GM23338 (cell line): ENCODE data around the gene MRNIP. TPM values are rescaled to one million over a fixed set of nuclear protein-coding genes. Genes with fewer than 3 reads are reported as not detected.

Experiments
- ATAC-seq: fragments of 200-7000 bp; cut with Tn5 transposase; 3 replicates; pipeline ENCODE4 v1.9.1; 2020
- DNase-seq: peaks from one replicate; pipeline ENCODE4 v3.0.0-alpha.2; 2015; ENCODE audit warnings: low spot score
- H2AFZ ChIP-seq: fragments of 200-600 bp; sonication (generic); 2 replicates; pipeline ENCODE4 v1.8.0; 2016; ENCODE audit warnings: antibody characterized with exemption, mild to moderate bottlenecking, moderate library complexity
- H3F3A ChIP-seq: fragments of 200-600 bp; sonication (generic); replicated peaks from 2 replicates; pipeline ENCODE4 v1.8.0; 2017; ENCODE audit warnings: antibody characterized with exemption, mixed run types, low read depth
- H3K27ac ChIP-seq: fragments of 200-600 bp; sonication (generic); 2 replicates; pipeline ENCODE4 v1.6.1; 2016; ENCODE audit warnings: low read depth
- H3K27me3 ChIP-seq: fragments of 200-600 bp; sonication (generic); 2 replicates; pipeline ENCODE4 v1.8.0; 2016; ENCODE audit warnings: mild to moderate bottlenecking, mixed run types, moderate library complexity; ENCODE audit not compliant: insufficient read depth
- H3K36me3 ChIP-seq: fragments of 200-600 bp; sonication (generic); 2 replicates; pipeline ENCODE4 v1.8.0; 2016; ENCODE audit warnings: mild to moderate bottlenecking; ENCODE audit not compliant: insufficient read depth
- H3K4me1 ChIP-seq: fragments of 200-600 bp; sonication (generic); 2 replicates; pipeline ENCODE4 v1.8.0; 2016; ENCODE audit warnings: mild to moderate bottlenecking, moderate library complexity; ENCODE audit not compliant: insufficient read depth
- H3K4me2 ChIP-seq: fragments of 200-600 bp; sonication (generic); 2 replicates; pipeline ENCODE4 v1.7.1; 2017; ENCODE audit warnings: mixed run types
- H3K4me3 ChIP-seq: fragments of 200-600 bp; sonication (generic); 2 replicates; pipeline ENCODE4 v1.6.1; 2016; ENCODE audit warnings: mixed run types
- H3K79me2 ChIP-seq: fragments of 200-600 bp; sonication (generic); replicated peaks from 2 replicates; pipeline ENCODE4 v1.8.0; 2017; ENCODE audit warnings: mild to moderate bottlenecking; ENCODE audit not compliant: insufficient read depth
- H3K9me2 ChIP-seq: fragments of 200-600 bp; sonication (generic); 2 replicates; pipeline ENCODE4 v1.8.0; 2017; ENCODE audit not compliant: insufficient read depth
- H4K20me1 ChIP-seq: fragments of 200-600 bp; sonication (generic); replicated peaks from 2 replicates; pipeline ENCODE4 v1.8.0; 2017; ENCODE audit warnings: mild to moderate bottlenecking; ENCODE audit not compliant: insufficient read depth
- H3K27ac Mint-ChIP-seq: 2 replicates; pipeline ENCODE4 v1.8.0; 2020; ENCODE audit warnings: inconsistent platforms, mild to moderate bottlenecking, moderate library complexity, mixed read lengths
- H3K27me3 Mint-ChIP-seq: 3 replicates; pipeline ENCODE4 v1.8.0; 2022; ENCODE audit warnings: low read depth, mild to moderate bottlenecking, moderate library complexity, mixed read lengths, inconsistent platforms; ENCODE audit not compliant: insufficient read depth, poor library complexity
- H3K36me3 Mint-ChIP-seq: 3 replicates; pipeline ENCODE4 v1.8.0; 2021; ENCODE audit warnings: low read depth, mild to moderate bottlenecking, inconsistent platforms, moderate library complexity, mixed read lengths
- H3K4me1 Mint-ChIP-seq: 3 replicates; pipeline ENCODE4 v1.8.0; 2020; ENCODE audit warnings: mild to moderate bottlenecking, inconsistent platforms, mixed read lengths
- H3K4me3 Mint-ChIP-seq: 3 replicates; pipeline ENCODE4 v1.8.0; 2021; ENCODE audit warnings: moderate library complexity, mild to moderate bottlenecking, inconsistent platforms, mixed read lengths
- H3K9me3 Mint-ChIP-seq: 3 replicates; pipeline ENCODE4 v1.8.0; 2020; ENCODE audit warnings: moderate library complexity, mild to moderate bottlenecking, inconsistent platforms, mixed read lengths
- CREB1 ChIP-seq: fragments of 250-450 bp; sonication (Bioruptor Pico); IDR thresholded peaks from 2 replicates; pipeline ENCODE4 v1.5.0; 2020; ENCODE audit warnings: low read depth, mild to moderate bottlenecking, moderate library complexity
- CTCF ChIP-seq, 2 experiments: fragments of 200-600 bp in 1 of 2; sonication (generic) in 1 of 2; conservative IDR thresholded peaks; 2 replicates each; pipeline versions ENCODE4 v1.5.1 to v1.6.1; 2016 to 2017; ENCODE audit warnings: antibody characterized with exemption in 2 of 2, low read depth in 2 of 2, mild to moderate bottlenecking in 2 of 2, moderate library complexity in 1 of 2
- ETS1 ChIP-seq: IDR thresholded peaks from 2 replicates; pipeline ENCODE4 v1.6.1; 2016; ENCODE audit warnings: antibody characterized with exemption
- EZH2 ChIP-seq: fragments of 200-600 bp; sonication (generic); IDR thresholded peaks from one replicate; pipeline ENCODE4 v1.8.0; 2017; ENCODE audit warnings: antibody characterized with exemption, mild to moderate bottlenecking, low read depth; ENCODE audit not compliant: unreplicated experiment
- EZH2phosphoT487 ChIP-seq: fragments of 200-600 bp; sonication (generic); IDR thresholded peaks from one replicate; pipeline ENCODE4 v1.8.1; 2018; ENCODE audit warnings: antibody characterized with exemption; ENCODE audit not compliant: unreplicated experiment
- JUNB ChIP-seq: IDR thresholded peaks from one replicate; pipeline ENCODE4 v1.6.1; 2016; ENCODE audit warnings: antibody characterized with exemption; ENCODE audit not compliant: unreplicated experiment
- NANOG ChIP-seq: IDR thresholded peaks from 2 replicates; pipeline ENCODE4 v1.6.1; 2016; ENCODE audit warnings: antibody characterized with exemption, borderline replicate concordance
- POLR2AphosphoS5 ChIP-seq: IDR thresholded peaks from 2 replicates; pipeline ENCODE4 v1.6.1; 2016; ENCODE audit warnings: antibody characterized with exemption, low read depth
- REST ChIP-seq: IDR thresholded peaks from one replicate; pipeline ENCODE4 v1.6.1; 2018; ENCODE audit warnings: antibody characterized with exemption; ENCODE audit not compliant: unreplicated experiment
- STAT1 ChIP-seq: IDR thresholded peaks from one replicate; pipeline ENCODE4 v1.6.1; 2016; ENCODE audit warnings: antibody characterized with exemption; ENCODE audit not compliant: unreplicated experiment
- ZNF114 ChIP-seq: fragments of 250-450 bp; sonication (Bioruptor Pico); IDR thresholded peaks from 2 replicates; pipeline ENCODE4 v1.5.0; 2020; ENCODE audit warnings: mild to moderate bottlenecking, moderate library complexity
- ZNF331 ChIP-seq: fragments of 250-450 bp; sonication (Bioruptor Pico); IDR thresholded peaks from 2 replicates; pipeline ENCODE4 v1.5.0; 2020; ENCODE audit warnings: low read depth, mild to moderate bottlenecking, moderate library complexity
- polyA plus RNA-seq: library from polyadenylated mRNA; unstranded; fragments of >200 nt; fragmentation: Nextera tagmentation; extraction: Ambion mirVana; gene quantifications from 2 replicates; pipeline ENCODE4 v1.2.1, GENCODE V29; 2016
- total RNA-seq: library from RNA; depleted of rRNA; stranded (reverse); fragments of >200 nt; shearing (Covaris generic); gene quantifications from 2 replicates; pipeline ENCODE4 v1.2.3, GENCODE V29; 2014
- TF ChIP-seq, protein P1 (sequence below): fragments of 250-450 bp; sonication (Bioruptor Pico); IDR thresholded peaks from 2 replicates; pipeline ENCODE4 v1.5.0; 2020; ENCODE audit warnings: mild to moderate bottlenecking, moderate library complexity

The MRNIP gene
- total and polyA plus RNA-seq, 2 experiments from 2014 or later: 18.2 to 34.4 TPM

GRCh38 chr5:179906795-179907555 is 48.4 kb upstream of the MRNIP start:
- peaks cover 15% of the 10 kb centered on the region for H3K27me3 Mint-ChIP-seq
- H3K4me1 Mint-ChIP-seq: peaks cover 2% of the 10 kb centered on the region; the same call in 1 of the 3 replicates
- no peak overlapping the region for H3K27ac Mint-ChIP-seq
- TF ChIP-seq EZH2phosphoT487 (no peak), STAT1 (no peak), ZNF331 (CRISPR knock-in tag) (no peak), REST (no peak), ETS1 (no peak), CTCF (conservative IDR thresholded peaks at IDR 0.05; ENCODE audit: low read depth in 2 of 2) (no peak), POLR2AphosphoS5 (no peak), CREB1 (no peak), ZNF114 (CRISPR knock-in tag) (no peak), NANOG (no peak), JUNB (no peak), EZH2 (no peak)
- TF ChIP-seq, protein P1, sequence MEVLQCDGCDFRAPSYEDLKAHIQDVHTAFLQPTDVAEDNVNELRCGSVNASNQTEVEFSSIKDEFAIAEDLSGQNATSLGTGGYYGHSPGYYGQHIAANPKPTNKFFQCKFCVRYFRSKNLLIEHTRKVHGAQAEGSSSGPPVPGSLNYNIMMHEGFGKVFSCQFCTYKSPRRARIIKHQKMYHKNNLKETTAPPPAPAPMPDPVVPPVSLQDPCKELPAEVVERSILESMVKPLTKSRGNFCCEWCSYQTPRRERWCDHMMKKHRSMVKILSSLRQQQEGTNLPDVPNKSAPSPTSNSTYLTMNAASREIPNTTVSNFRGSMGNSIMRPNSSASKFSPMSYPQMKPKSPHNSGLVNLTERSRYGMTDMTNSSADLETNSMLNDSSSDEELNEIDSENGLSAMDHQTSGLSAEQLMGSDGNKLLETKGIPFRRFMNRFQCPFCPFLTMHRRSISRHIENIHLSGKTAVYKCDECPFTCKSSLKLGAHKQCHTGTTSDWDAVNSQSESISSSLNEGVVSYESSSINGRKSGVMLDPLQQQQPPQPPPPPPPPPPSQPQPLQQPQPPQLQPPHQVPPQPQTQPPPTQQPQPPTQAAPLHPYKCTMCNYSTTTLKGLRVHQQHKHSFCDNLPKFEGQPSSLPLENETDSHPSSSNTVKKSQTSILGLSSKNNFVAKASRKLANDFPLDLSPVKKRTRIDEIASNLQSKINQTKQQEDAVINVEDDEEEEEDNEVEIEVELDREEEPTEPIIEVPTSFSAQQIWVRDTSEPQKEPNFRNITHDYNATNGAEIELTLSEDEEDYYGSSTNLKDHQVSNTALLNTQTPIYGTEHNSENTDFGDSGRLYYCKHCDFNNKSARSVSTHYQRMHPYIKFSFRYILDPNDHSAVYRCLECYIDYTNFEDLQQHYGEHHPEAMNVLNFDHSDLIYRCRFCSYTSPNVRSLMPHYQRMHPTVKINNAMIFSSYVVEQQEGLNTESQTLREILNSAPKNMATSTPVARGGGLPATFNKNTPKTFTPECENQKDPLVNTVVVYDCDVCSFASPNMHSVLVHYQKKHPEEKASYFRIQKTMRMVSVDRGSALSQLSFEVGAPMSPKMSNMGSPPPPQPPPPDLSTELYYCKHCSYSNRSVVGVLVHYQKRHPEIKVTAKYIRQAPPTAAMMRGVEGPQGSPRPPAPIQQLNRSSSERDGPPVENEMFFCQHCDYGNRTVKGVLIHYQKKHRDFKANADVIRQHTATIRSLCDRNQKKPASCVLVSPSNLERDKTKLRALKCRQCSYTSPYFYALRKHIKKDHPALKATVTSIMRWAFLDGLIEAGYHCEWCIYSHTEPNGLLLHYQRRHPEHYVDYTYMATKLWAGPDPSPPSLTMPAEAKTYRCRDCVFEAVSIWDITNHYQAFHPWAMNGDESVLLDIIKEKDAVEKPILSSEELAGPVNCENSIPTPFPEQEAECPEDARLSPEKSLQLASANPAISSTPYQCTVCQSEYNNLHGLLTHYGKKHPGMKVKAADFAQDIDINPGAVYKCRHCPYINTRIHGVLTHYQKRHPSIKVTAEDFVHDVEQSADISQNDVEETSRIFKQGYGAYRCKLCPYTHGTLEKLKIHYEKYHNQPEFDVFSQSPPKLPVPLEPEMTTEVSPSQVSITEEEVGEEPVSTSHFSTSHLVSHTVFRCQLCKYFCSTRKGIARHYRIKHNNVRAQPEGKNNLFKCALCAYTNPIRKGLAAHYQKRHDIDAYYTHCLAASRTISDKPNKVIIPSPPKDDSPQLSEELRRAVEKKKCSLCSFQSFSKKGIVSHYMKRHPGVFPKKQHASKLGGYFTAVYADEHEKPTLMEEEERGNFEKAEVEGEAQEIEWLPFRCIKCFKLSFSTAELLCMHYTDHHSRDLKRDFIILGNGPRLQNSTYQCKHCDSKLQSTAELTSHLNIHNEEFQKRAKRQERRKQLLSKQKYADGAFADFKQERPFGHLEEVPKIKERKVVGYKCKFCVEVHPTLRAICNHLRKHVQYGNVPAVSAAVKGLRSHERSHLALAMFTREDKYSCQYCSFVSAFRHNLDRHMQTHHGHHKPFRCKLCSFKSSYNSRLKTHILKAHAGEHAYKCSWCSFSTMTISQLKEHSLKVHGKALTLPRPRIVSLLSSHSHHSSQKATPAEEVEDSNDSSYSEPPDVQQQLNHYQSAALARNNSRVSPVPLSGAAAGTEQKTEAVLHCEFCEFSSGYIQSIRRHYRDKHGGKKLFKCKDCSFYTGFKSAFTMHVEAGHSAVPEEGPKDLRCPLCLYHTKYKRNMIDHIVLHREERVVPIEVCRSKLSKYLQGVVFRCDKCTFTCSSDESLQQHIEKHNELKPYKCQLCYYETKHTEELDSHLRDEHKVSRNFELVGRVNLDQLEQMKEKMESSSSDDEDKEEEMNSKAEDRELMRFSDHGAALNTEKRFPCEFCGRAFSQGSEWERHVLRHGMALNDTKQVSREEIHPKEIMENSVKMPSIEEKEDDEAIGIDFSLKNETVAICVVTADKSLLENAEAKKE: no peak
- no peaks in the 10 kb centered on the region for H3K9me2 ChIP-seq
- H3F3A ChIP-seq: peaks cover 21% of the 10 kb centered on the region
- H3K4me3 Mint-ChIP-seq: peak overlapping the region; percentile 83
- no peaks in the 10 kb centered on the region for H3K27me3 ChIP-seq
- H3K9me3 Mint-ChIP-seq: no peaks in the 10 kb centered on the region
- peak overlapping the region; percentile 68 for H3K4me3 ChIP-seq
- no peaks in the 10 kb centered on the region for H3K36me3 ChIP-seq
- H3K27ac ChIP-seq: no peak overlapping the region
- peaks cover 10% of the 10 kb centered on the region for H3K79me2 ChIP-seq
- DNase-seq: peak; percentile 63
- H4K20me1 ChIP-seq: peaks cover 3% of the 10 kb centered on the region; the same call in 1 of the 2 replicates
- peaks cover 13% of the 10 kb centered on the region for H3K4me1 ChIP-seq
- peak; percentile 27 for ATAC-seq
- peak overlapping the region; percentile 83 for H3K4me2 ChIP-seq
- peak overlapping the region; percentile 94 for H2AFZ ChIP-seq
- H3K36me3 Mint-ChIP-seq: peaks cover 19% of the 10 kb centered on the region
